Cardiac fibroblast (primary cell): ENCODE results near the gene PRKG1.
"Not testable (repeated sequence)": the region's sequence is repeated elsewhere in the genome, so short reads cannot be mapped to it uniquely, and the experiment has no call there.

Experiments
- DNase-seq, 2 donors: peaks; one replicate each; pipeline versions ENCODE4 v3.0.0 to v3.0.0-alpha.2; 2010; ENCODE audit warnings: low read depth in 2 of 2
- H3K4me3 ChIP-seq, 2 donors: replicated peaks in 1 of 2; 1 replicate in 1 of 2; 2 replicates in 1 of 2; pipeline ENCODE4 v1.5.1; 2011; ENCODE audit warnings: low read depth in 2 of 2, low read length in 2 of 2, mild to moderate bottlenecking in 2 of 2, moderate library complexity in 1 of 2
- TF ChIP-seq, protein P1 (sequence below): IDR thresholded peaks from one replicate; pipeline ENCODE4 v1.5.1; 2011; ENCODE audit warnings: low read depth, mild to moderate bottlenecking, low read length, inconsistent platforms

PRKG1 gene

GRCh38 chr10:51158832-51159231, 84.5 kb downstream of the PRKG1 start:
- TF ChIP-seq, protein P1, sequence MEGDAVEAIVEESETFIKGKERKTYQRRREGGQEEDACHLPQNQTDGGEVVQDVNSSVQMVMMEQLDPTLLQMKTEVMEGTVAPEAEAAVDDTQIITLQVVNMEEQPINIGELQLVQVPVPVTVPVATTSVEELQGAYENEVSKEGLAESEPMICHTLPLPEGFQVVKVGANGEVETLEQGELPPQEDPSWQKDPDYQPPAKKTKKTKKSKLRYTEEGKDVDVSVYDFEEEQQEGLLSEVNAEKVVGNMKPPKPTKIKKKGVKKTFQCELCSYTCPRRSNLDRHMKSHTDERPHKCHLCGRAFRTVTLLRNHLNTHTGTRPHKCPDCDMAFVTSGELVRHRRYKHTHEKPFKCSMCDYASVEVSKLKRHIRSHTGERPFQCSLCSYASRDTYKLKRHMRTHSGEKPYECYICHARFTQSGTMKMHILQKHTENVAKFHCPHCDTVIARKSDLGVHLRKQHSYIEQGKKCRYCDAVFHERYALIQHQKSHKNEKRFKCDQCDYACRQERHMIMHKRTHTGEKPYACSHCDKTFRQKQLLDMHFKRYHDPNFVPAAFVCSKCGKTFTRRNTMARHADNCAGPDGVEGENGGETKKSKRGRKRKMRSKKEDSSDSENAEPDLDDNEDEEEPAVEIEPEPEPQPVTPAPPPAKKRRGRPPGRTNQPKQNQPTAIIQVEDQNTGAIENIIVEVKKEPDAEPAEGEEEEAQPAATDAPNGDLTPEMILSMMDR = no peak
- DNase-seq = no peak
- no peak overlapping the region for H3K4me3 ChIP-seq

- TF ChIP-seq, protein P1 = no peak
- H3K4me3 ChIP-seq = no peak overlapping the region
- DNase-seq = peak; percentile 11 to 23
These were observed 85.6 kb downstream of the PRKG1 start for GRCh38 chr10:51159841-51160240.

- H3K4me3 ChIP-seq = no peak overlapping the region
- DNase-seq = peak; percentile 36 to 81
- TF ChIP-seq, protein P1 = no peak
These were observed 87.7 kb downstream of the PRKG1 start for GRCh38 chr10:51162002-51162401.

DNA sequence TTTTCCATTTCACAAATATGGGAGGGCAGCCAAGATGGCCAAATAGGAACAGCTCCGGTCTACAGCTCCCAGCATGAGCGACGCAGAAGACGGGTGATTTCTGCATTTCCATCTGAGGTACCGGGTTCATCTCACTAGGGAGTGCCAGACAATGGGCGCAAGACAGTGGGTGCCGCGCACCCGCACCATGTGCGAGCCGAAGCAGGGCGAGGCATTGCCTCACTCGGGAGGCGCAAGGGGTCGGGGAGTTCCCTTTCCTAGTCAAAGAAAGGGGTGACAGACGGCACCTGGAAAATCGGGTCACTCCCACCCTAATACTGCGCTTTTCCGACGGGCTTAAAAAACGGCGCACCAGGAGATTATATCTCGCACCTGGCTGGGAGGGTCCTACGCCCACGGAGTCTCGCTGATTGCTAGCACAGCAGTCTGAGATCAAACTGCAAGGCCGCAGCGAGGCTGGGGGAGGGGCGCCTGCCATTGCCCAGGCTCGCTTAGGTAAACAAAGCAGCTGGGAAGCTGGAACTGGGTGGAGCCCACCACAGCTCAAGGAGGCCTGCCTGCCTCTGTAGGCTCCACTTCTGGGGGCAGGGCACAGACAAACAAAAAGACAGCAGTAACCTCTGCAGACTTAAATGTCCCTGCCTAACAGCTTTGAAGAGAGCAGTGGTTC, 89.2 kb downstream of the PRKG1 start:
- not testable (repeated sequence) for H3K4me3 ChIP-seq, DNase-seq

GRCh38 chr10:51168086-51168815, 94.0 kb downstream of the PRKG1 start:
- no peak for DNase-seq
- TF ChIP-seq, protein P1 = no peak
- no peak overlapping the region for H3K4me3 ChIP-seq

GRCh38 chr10:51169111-51169510, 94.8 kb downstream of the PRKG1 start:
- H3K4me3 ChIP-seq = no peak overlapping the region
- no peak for DNase-seq
- TF ChIP-seq, protein P1 = no peak

- DNase-seq = peak in 1 of 2 donors; percentile 24
- TF ChIP-seq, protein P1 = no peak
- no peak overlapping the region for H3K4me3 ChIP-seq
These were observed 96.4 kb downstream of the PRKG1 start for GRCh38 chr10:51170518-51171245.
